Measurements from ENCODE around the gene CHMP3.
"Not testable (repeated sequence)": the region's sequence is repeated elsewhere in the genome, so short reads cannot be mapped to it uniquely, and the experiment has no call there.

The CHMP3 gene

DNA sequence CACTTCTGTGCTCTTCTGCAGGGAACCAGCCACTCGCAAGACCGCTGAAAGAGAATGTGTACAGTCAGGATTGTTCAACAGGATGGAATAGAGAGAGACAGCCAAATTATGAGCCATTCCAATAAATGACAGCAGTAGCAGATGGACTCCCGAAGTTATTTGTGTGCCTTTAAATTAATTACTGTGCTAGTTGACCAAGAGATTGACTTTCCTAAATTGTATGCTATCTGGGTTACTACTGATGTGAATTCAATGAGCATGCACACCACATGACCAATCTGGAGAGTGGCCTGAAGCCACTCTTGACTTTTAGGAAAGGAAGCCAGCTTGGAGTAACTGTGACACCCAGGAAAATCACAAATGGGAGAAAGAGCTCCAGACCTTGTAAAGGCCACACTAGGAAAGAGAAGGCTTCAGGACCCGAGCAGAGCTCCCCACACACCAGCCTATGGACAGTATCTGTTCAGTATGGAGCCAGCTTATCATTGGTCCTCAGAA lies 52.8 kb downstream of the CHMP3 start:
- Histone ChIP-seq H3K27me3 (replicated peaks; ENCODE audit: control insufficient read depth, insufficient read depth, low read length) (no peaks in the 10 kb centered on the region), H3K36me3 (ENCODE audit: control insufficient read depth, insufficient read depth, low read length) (peaks cover 10% of the 10 kb centered on the region), H3K4me3 (replicated peaks; ENCODE audit: low read depth, low read length) (no peak overlapping the region)
- TF ChIP-seq, protein P1, sequence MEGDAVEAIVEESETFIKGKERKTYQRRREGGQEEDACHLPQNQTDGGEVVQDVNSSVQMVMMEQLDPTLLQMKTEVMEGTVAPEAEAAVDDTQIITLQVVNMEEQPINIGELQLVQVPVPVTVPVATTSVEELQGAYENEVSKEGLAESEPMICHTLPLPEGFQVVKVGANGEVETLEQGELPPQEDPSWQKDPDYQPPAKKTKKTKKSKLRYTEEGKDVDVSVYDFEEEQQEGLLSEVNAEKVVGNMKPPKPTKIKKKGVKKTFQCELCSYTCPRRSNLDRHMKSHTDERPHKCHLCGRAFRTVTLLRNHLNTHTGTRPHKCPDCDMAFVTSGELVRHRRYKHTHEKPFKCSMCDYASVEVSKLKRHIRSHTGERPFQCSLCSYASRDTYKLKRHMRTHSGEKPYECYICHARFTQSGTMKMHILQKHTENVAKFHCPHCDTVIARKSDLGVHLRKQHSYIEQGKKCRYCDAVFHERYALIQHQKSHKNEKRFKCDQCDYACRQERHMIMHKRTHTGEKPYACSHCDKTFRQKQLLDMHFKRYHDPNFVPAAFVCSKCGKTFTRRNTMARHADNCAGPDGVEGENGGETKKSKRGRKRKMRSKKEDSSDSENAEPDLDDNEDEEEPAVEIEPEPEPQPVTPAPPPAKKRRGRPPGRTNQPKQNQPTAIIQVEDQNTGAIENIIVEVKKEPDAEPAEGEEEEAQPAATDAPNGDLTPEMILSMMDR (IDR thresholded peaks at IDR 0.05; ENCODE audit: insufficient read depth, low read length, poor library complexity, severe bottlenecking): no peak
- DNase-seq (ENCODE audit: extremely low read depth, insufficient read length): no peak

DNA sequence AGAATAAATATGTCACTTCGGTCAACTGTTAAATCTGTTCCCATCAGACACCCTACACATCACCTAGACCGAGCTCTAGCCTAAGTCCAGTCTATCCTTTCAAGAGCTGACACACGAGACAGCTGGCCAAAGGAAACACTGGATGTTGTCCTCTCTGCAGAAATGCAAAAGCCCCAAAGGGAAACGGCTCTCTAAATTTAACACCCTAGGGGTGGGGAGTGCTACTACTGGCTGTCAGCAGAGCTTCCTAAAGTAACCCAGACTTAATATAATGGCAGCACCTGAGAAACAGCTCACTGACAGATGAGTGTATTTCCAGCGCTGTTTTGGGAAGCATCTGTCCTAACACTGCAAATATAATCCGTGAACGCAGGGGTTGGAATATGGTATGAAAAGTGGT lies 55.6 kb downstream of the CHMP3 start:
- peaks cover 13% of the 10 kb centered on the region for H3K36me3 ChIP-seq (ENCODE audit: control insufficient read depth, insufficient read depth, low read length)
- no peak for DNase-seq (ENCODE audit: extremely low read depth, insufficient read length)
- no peak overlapping the region for H3K4me3 ChIP-seq (replicated peaks; ENCODE audit: low read depth, low read length)
- H3K27me3 ChIP-seq (replicated peaks; ENCODE audit: control insufficient read depth, insufficient read depth, low read length): no peaks in the 10 kb centered on the region
- TF ChIP-seq, protein P1 (IDR thresholded peaks at IDR 0.05; ENCODE audit: insufficient read depth, low read length, poor library complexity, severe bottlenecking): no peak

DNA sequence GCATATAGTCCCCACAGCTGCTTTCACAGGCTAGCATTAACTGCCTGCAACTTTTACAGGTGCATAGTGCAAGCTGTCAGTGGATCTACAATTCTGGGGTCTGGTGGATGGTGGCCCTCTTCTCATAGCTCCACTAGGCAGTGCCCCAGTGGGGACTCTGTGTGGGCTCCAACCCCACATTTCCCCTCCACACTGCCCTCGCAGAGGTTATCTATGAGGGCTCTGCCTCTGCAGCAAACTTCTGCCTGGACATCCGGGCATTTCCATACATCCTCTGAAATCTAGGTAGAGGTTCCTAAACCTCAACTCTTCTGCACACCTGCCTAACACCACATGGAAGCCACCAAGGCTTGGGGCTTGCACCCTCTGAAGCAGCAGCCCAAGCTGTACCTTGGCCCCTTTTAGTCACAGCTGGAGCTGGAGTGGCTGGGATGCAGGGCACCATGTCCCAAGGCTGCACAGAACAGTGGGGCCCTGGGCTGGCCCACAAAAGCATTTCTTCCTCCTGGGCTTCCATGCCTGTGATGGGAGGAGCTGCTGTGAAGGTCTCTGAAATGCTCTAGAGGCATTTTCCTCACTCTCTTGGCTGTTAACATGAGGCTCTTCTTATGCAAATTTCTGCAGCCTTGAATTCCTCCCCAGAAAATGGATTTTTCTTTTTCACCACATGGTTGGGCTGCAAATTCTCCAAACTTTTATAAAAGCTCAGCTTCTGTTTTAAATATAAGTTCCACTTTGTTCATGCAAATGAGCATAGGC lies 62.7 kb downstream of the CHMP3 start:
- DNase-seq (ENCODE audit: extremely low read depth, insufficient read length): no peak
- TF ChIP-seq, protein P1 (IDR thresholded peaks at IDR 0.05; ENCODE audit: insufficient read depth, low read length, poor library complexity, severe bottlenecking): no peak
- H3K27me3 ChIP-seq (replicated peaks; ENCODE audit: control insufficient read depth, insufficient read depth, low read length): no peaks in the 10 kb centered on the region
- peaks cover 12% of the 10 kb centered on the region for H3K36me3 ChIP-seq (ENCODE audit: control insufficient read depth, insufficient read depth, low read length)
- H3K4me3 ChIP-seq (replicated peaks; ENCODE audit: low read depth, low read length): no peak overlapping the region

DNA sequence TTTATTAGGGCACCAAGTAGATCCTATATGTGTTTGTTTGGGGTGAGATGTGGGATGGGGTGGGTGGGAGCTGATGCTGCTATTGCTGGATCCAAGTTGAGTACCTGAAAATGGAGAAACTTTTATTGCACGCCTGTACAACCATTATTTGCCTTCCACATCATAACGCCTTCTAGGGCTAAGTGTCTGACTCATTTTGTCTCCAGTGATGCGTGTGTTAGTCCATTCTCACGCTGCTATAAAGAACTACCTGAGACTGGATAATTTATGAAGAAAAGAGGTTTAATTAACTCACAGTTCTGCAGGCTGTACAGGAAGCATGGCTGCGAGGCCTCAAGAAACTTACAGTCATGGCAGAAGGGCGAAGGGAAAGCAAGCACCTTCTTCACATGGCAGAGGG lies 63.9 kb downstream of the CHMP3 start:
- H3K4me3 ChIP-seq (replicated peaks; ENCODE audit: low read depth, low read length): no peak overlapping the region
- TF ChIP-seq, protein P1 (IDR thresholded peaks at IDR 0.05; ENCODE audit: insufficient read depth, low read length, poor library complexity, severe bottlenecking): no peak
- no peaks in the 10 kb centered on the region for H3K27me3 ChIP-seq (replicated peaks; ENCODE audit: control insufficient read depth, insufficient read depth, low read length)
- no peak for DNase-seq (ENCODE audit: extremely low read depth, insufficient read length)
- H3K36me3 ChIP-seq (ENCODE audit: control insufficient read depth, insufficient read depth, low read length): peaks cover 10% of the 10 kb centered on the region

DNA sequence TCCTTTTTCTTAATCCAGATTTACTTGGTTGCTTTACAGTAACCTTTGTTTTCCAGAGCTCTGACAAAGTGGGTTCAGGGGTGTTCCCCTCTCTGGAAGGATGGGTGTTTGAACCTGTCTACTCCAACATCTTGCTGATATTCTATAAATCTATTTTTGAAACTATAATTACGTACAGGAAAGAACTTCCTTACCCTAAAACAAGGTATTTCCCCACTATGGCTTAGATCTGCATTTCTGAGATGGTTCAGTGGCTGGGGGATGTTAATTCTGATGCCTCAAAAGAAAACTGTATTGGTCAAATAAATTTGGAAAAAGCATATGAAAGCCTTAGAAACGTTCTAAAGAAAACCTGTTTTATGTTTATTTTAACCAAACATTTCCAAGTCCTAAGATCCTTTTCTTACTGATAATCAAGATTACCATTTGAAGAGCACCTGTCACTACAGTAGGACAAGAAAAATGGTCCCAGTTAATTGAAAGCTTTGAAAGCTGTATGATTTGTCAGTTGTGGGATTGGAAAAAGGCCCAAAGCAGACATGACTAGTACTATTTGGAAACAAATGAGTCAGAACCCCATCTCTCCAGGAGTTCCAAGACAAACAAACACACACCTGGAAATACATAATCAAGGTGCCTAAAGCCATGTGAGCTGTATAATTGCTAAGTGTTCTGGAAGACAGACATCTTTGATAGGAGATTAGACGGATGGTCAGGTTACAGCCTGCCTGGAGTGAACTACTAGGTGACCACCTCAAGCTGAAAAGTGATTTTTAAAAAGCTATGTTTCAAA lies 64.6 kb downstream of the CHMP3 start:
- no peak for DNase-seq (ENCODE audit: extremely low read depth, insufficient read length)
- peaks cover 10% of the 10 kb centered on the region for H3K36me3 ChIP-seq (ENCODE audit: control insufficient read depth, insufficient read depth, low read length)
- TF ChIP-seq, protein P1 (IDR thresholded peaks at IDR 0.05; ENCODE audit: insufficient read depth, low read length, poor library complexity, severe bottlenecking): no peak
- no peaks in the 10 kb centered on the region for H3K27me3 ChIP-seq (replicated peaks; ENCODE audit: control insufficient read depth, insufficient read depth, low read length)
- no peak overlapping the region for H3K4me3 ChIP-seq (replicated peaks; ENCODE audit: low read depth, low read length)

DNA sequence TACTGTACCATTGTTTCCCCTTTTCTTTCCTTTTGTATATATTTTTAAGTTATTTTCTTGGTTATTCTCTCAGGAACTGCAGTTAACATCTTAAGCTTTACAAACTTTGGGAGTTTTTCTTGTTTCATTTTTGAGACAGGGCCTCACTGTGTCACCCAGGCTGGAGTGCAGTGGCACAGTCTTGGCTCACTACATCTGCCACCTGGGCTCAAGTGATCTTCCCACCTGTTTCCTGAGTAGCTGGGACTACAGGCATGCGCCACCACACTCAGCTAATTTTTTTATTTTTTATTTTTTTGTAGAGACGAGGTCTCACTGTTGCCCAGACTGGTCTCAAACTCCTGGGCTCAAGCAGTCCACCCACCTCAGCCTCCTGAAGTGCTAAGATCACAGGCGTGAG lies 66.9 kb downstream of the CHMP3 start:
- H3K4me3 ChIP-seq (replicated peaks; ENCODE audit: low read depth, low read length); H3K36me3 ChIP-seq (ENCODE audit: control insufficient read depth, insufficient read depth, low read length); DNase-seq (ENCODE audit: extremely low read depth, insufficient read length); H3K27me3 ChIP-seq (replicated peaks; ENCODE audit: control insufficient read depth, insufficient read depth, low read length): not testable (repeated sequence)
